GM12891 (cell line): Measurements from ENCODE around the gene HS1BP3.

Experiments used
- DNase-seq: peaks from one replicate; pipeline ENCODE4 v3.0.0; 2011; ENCODE audit warnings: low spot score; ENCODE audit not compliant: insufficient read length
- FAIRE-seq: peaks from 2 replicates; lab custom pipeline; 2011; peaks lifted over from hg19 to GRCh38; lab: Jason Lieb, UNC
- PAX5 ChIP-seq: IDR thresholded peaks from 2 replicates; pipeline ENCODE4 v1.6.1; 2011; ENCODE audit warnings: low read length, moderate library complexity, mild to moderate bottlenecking; ENCODE audit not compliant: insufficient read depth, severe bottlenecking
- POLR2A ChIP-seq: IDR thresholded peaks from 2 replicates; pipeline ENCODE4 v1.6.1; 2011; ENCODE audit warnings: low read depth, low read length, control low read depth
- POLR2AphosphoS5 ChIP-seq: IDR thresholded peaks from 2 replicates; pipeline ENCODE4 v1.6.1; 2011; ENCODE audit warnings: low read depth, low read length, control low read depth
- POU2F2 ChIP-seq: IDR thresholded peaks from 2 replicates; pipeline ENCODE4 v1.6.1; 2011; ENCODE audit warnings: low read depth, mild to moderate bottlenecking, control low read depth, low read length, moderate library complexity
- SPI1 ChIP-seq: IDR thresholded peaks from 2 replicates; pipeline ENCODE4 v1.6.1; 2011; ENCODE audit warnings: low read depth, low read length, control low read depth
- TAF1 ChIP-seq: IDR thresholded peaks from 2 replicates; pipeline ENCODE4 v1.6.1; 2011; ENCODE audit warnings: low read depth, low read length, control low read depth

Gene HS1BP3

DNA sequence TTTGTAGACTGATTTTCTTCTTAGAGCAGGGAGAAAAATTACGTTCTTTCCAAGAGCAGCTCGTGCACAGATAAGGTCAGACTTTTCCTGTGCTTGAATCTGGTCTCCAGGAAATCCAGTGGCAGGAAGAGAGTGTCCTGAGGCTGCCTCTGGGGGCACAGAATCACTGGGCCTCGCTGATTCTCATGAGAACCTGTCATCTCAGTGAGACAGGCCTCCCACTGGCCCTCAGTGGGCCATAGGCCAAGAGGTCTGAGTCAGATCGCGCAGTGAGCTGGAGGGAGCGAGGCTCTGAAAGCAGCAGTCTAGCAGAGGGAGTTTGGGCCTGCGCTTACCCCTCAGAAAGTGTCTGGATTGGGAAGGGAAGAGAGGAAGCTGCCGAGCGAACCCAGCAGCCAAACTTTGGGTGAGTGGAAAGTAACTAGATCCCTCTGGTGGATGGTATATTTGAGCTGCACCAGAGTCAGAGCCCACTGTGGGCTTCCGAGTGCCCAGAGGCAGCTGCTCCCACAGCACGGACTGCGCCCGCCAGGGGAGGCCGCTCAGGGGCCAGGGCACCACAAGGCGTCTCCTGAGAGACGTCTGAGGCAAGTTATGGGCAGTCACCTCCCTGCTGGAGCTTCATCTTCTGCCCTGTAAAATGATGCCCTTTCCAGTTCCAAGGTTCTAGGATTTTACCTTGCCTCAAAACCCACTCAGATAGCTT is 24.2 kb upstream of the HS1BP3 start:
- no peak for DNase-seq
- FAIRE-seq = no peak

GRCh38 chr2:20674309-20674965 is 23.5 kb upstream of the HS1BP3 start:
- no peak for DNase-seq
- no peak for TF ChIP-seq PAX5
- no peak for TF ChIP-seq POU2F2
- FAIRE-seq = no peak

More for the DNA sequence above, 24.2 kb upstream of the HS1BP3 start:
- TF ChIP-seq SPI1 (no peak), POU2F2 (no peak), PAX5 (no peak), POLR2AphosphoS5 (no peak), POLR2A (no peak), TAF1 (no peak)

GRCh38 chr2:20673686-20674308 is 22.9 kb upstream of the HS1BP3 start:
- TF ChIP-seq POU2F2 (no peak), PAX5 (no peak), POLR2A (no peak), SPI1 (no peak), TAF1 (no peak), POLR2AphosphoS5 (no peak)
- FAIRE-seq (no peak), DNase-seq (no peak)

- TF ChIP-seq POU2F2 (no peak), POLR2A (no peak)
- DNase-seq (no peak), FAIRE-seq (no peak)
Observed at GRCh38 chr2:20672201-20672951, 21.5 kb upstream of the HS1BP3 start.

DNA sequence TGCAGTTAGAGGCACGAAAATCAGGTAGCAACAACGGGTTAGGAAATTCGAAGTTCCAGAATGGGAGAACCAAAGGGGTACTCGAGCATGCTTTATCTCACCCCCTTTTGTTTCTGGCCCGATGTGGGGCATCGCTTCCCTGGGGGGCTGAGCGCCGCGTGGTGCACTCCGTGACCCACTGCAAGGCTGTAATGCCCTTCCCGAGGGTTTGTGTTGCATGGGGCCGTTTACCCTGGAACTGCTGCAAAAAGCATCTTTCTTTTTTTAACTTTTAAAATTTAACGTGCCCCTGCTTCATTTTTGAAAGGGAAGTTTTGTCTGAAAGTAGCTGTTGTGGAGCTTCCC is 20.8 kb upstream of the HS1BP3 start:
- FAIRE-seq (no peak), DNase-seq (no peak)
- TF ChIP-seq POU2F2 = no peak
- no peak for TF ChIP-seq PAX5
- no peak for TF ChIP-seq SPI1
- no peak for TF ChIP-seq TAF1

- no peak for DNase-seq
- peak; percentile 55 for FAIRE-seq
- no peak for TF ChIP-seq TAF1
- no peak for TF ChIP-seq POLR2A
- TF ChIP-seq POU2F2 = no peak
- no peak for TF ChIP-seq POLR2AphosphoS5
- no peak for TF ChIP-seq SPI1
- no peak for TF ChIP-seq PAX5
Observed at GRCh38 chr2:20671036-20671735, 20.3 kb upstream of the HS1BP3 start.

GRCh38 chr2:20670315-20671035 is 19.6 kb upstream of the HS1BP3 start:
- FAIRE-seq (no peak), DNase-seq (no peak)
- TF ChIP-seq POU2F2 (no peak), TAF1 (no peak), POLR2A (no peak), POLR2AphosphoS5 (no peak), PAX5 (no peak), SPI1 (no peak)

GRCh38 chr2:20669562-20670314 is 18.8 kb upstream of the HS1BP3 start:
- TF ChIP-seq SPI1 (no peak), PAX5 (no peak), TAF1 (no peak), POU2F2 (no peak), POLR2A (no peak), POLR2AphosphoS5 (no peak)
- DNase-seq (no peak), FAIRE-seq (no peak)

DNA sequence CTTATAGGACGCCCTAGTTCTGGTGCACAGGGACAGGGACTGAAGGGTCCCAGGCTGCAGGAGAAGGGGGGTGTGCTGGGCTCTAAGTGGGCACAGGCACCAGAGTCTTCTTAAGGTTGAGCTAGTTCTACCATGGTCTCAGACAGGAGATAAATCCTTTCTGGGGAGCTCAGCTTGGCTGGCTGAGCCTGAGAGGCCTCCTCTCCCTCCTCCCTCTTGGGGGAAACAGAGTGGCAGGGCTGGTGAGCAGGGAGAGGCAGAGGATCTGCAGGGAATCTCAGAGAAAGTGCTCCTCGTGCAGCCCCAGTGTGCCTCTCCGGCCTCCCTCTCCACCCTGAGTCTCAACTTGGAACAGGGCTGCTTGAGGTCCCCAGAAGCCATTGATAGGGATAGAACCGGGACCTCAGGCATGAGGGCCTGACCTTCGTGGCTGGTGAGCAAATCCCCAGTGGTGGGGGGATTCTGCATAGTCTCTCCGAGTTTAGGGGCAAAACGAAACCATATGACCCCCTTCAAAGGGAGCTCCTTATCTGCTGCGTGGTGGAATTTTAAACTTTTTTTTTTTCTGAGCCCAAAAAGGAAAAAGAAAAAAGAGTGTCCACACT is 18.1 kb upstream of the HS1BP3 start:
- FAIRE-seq = no peak
- TF ChIP-seq PAX5 (no peak), POLR2AphosphoS5 (no peak), POLR2A (no peak), SPI1 (no peak), POU2F2 (no peak), TAF1 (no peak)
- no peak for DNase-seq
